ENCODE measurements around the gene TOM1. TPM values are rescaled to one million over a fixed set of nuclear protein-coding genes. Genes with fewer than 3 reads are reported as not detected.
A peak's percentile ranks its signal among the peaks of the same experiment; 100 is the strongest.

Gene TOM1
- 38.2 and 45.3 TPM in 2 replicates for total RNA-seq
- long read RNA-seq, transcript TOM1-210 (15 exons, 2,389 nt) = major isoform, 21 of 37 reads
- long read RNA-seq, partial matches to known transcripts = 5 of 37 reads
- long read RNA-seq, other reads (novel, unspliced or antisense) = 8 of 37 reads

DNA sequence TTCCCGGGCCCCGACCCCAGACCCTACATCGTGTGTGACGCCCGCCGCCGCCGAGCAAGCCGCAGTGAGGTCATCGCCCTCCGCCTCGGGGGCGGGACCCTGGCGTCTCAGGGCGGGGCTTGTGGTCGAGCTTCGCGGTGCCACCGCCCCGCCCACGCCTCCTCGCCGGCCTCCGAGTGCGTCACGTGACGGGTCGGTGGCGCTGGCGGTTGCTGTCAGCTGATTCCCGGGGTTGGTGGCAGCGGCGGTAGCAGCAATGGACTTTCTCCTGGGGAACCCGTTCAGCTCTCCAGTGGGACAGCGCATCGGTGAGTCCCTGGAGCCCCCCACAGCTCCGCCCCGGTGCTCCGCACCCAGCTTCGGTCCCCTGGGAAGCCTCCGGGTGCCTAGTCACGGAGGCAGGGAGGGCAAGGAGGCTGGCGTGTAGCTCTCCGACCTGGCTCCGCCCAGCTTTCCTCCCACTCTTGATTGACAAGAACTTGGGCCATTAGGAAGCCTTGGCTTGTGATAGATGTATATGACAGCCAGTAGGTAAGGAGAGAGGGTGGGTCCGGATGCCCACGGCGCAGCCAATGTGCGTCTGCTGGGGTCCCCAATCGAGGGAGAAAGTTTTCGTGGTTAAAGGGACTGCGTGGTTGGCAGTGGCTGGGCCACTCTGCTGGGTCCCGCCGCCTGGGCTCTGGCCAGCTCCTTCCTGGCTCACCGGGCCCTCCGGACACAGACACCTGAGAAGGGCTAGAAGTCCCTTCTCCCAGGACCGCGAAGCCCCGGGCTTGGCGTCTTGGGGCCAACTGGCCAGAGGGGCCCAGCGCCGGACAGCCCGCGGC is at the start of gene TOM1:
TSS of gene TOM1 (plus strand) at position 222 of the 827 bp plus-strand sequence. CDS start at position 257, 35 bp downstream.
- H3K4me3 Mint-ChIP-seq (ENCODE audit: low read depth) = peak within 1 kb of the TSS; percentile 91
- H3K27ac Mint-ChIP-seq = peak within 1 kb of the TSS; percentile 96

GRCh38 chr22:35250156-35250555 is 49.5 kb upstream of the TOM1 start:
- Mint-ChIP-seq H3K4me3 (ENCODE audit: low read depth) (no peak overlapping the region), H3K9me3 (ENCODE audit: low read depth) (no peaks in the 10 kb centered on the region), H3K36me3 (ENCODE audit: insufficient read depth) (no peaks in the 10 kb centered on the region), H3K27me3 (no peaks in the 10 kb centered on the region), H3K4me1 (ENCODE audit: low read depth) (no peaks in the 10 kb centered on the region), H3K27ac (no peak overlapping the region)
- TF ChIP-seq, protein P1, sequence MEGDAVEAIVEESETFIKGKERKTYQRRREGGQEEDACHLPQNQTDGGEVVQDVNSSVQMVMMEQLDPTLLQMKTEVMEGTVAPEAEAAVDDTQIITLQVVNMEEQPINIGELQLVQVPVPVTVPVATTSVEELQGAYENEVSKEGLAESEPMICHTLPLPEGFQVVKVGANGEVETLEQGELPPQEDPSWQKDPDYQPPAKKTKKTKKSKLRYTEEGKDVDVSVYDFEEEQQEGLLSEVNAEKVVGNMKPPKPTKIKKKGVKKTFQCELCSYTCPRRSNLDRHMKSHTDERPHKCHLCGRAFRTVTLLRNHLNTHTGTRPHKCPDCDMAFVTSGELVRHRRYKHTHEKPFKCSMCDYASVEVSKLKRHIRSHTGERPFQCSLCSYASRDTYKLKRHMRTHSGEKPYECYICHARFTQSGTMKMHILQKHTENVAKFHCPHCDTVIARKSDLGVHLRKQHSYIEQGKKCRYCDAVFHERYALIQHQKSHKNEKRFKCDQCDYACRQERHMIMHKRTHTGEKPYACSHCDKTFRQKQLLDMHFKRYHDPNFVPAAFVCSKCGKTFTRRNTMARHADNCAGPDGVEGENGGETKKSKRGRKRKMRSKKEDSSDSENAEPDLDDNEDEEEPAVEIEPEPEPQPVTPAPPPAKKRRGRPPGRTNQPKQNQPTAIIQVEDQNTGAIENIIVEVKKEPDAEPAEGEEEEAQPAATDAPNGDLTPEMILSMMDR (IDR thresholded peaks at IDR 0.05; ENCODE audit: unreplicated experiment) = no peak
- no peak for DNase-seq (ENCODE audit: low spot score, unreplicated experiment)

More for the DNA sequence above, at the start of gene TOM1:
- H3K4me1 Mint-ChIP-seq (ENCODE audit: low read depth) = peaks cover 8% of the 10 kb centered on the region
- no peaks in the 10 kb centered on the region for H3K9me3 Mint-ChIP-seq (ENCODE audit: low read depth)
- peaks cover 1% of the 10 kb centered on the region for H3K36me3 Mint-ChIP-seq (ENCODE audit: insufficient read depth)
- peak; percentile 96 for DNase-seq (ENCODE audit: low spot score, unreplicated experiment)
- H3K27me3 Mint-ChIP-seq = no peaks in the 10 kb centered on the region
- TF ChIP-seq, protein P1 (IDR thresholded peaks at IDR 0.05; ENCODE audit: unreplicated experiment) = no peak

DNA sequence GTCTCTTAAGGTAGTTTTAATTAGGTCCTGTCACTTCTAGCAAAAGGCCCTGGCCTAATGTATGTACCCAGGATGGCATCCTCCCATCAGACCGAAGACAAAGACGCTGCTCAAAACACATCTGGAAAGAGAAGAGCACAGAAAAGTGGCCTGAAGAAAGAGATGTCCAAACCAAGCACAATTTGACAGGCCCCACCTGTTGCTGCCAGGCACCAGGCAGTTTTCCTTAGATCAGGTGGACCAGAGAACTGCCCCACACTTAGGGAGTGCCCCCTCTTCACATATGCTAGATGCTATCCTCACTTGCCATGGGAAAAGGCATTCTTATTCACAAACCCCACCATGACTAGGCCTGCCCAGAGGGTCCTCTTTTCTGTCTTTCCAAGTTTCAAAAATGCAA is 45.7 kb upstream of the TOM1 start:
- Mint-ChIP-seq H3K27ac (no peak overlapping the region), H3K36me3 (ENCODE audit: insufficient read depth) (peaks cover 1% of the 10 kb centered on the region), H3K27me3 (no peaks in the 10 kb centered on the region), H3K4me1 (ENCODE audit: low read depth) (peaks cover 11% of the 10 kb centered on the region), H3K9me3 (ENCODE audit: low read depth) (no peaks in the 10 kb centered on the region), H3K4me3 (ENCODE audit: low read depth) (no peak overlapping the region)
- DNase-seq (ENCODE audit: low spot score, unreplicated experiment) = no peak
- TF ChIP-seq, protein P1 (IDR thresholded peaks at IDR 0.05; ENCODE audit: unreplicated experiment) = no peak

DNA sequence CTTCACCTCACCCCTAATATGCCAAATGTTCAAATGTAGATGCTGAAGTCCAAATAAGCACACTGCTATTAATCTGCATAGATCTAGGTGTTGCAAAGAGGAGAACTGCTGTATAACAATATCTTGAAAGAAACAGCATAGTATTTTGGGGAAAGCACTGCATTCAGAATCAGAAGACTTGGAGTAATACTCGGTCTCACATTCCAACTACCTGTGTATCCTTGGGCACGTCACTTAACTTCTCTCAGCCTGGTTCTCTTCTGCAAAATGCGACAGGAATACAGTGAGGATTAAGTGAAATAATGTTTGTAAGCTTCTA is 42.7 kb upstream of the TOM1 start:
- Mint-ChIP-seq H3K27me3 (no peaks in the 10 kb centered on the region), H3K9me3 (ENCODE audit: low read depth) (no peaks in the 10 kb centered on the region), H3K4me3 (ENCODE audit: low read depth) (peak overlapping the region; percentile 89), H3K27ac (peak overlapping the region; percentile 97), H3K36me3 (ENCODE audit: insufficient read depth) (peaks cover 3% of the 10 kb centered on the region), H3K4me1 (ENCODE audit: low read depth) (peaks cover 12% of the 10 kb centered on the region)
- TF ChIP-seq, protein P1 (IDR thresholded peaks at IDR 0.05; ENCODE audit: unreplicated experiment) = no peak
- no peak for DNase-seq (ENCODE audit: low spot score, unreplicated experiment)

DNA sequence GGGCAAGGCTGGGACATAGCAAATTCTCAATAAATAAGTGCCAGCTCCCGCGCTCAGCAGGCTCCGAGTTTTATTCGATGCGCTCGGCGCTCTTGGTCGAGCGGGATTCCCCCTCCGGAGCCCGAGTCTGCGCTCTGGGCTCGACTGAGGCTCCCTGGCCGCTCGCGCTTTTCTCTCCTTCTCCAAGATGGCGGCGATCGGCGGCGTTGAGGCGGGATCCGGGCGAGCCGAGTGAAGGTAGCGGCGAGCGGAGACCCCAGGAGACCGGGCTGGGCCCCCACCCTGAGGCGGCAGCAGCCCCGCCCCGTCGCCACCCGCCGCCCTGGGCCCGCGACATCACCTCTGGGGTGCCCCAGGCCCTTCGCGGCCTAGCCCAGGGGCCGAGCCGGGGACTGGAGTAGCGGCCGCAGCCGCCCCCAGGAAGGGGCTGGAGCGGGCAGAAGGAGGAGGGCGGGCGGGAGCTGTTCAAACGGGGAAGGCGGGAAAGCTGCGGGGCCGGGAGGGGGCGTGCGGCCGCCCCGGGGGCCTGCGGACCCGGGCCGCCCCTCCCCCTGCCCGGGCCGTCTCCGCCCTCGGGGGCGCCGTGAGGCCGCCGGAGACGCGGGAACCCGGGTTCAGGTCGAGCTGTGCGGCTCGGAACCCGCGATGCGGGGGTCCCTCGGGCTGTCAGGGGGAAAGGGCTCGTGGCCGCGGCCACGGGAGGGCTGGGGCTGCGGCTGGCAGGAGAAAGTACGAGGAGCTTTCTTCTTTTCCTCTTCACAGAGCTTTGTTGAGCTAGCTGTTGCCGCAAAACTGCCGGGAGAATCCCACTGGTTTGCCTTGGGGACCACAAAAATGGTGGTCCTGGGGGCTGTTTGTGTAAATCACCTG is 42.1 kb upstream of the TOM1 start, which contains the start of gene HMGXB4:
TSS of gene HMGXB4 (plus strand) at position 173 of the 870 bp plus-strand sequence. CDS start 4,898 bp downstream, outside the sequence.
- Mint-ChIP-seq H3K27me3 (no peaks in the 10 kb centered on the region), H3K27ac (peak within 1 kb of the TSS; percentile 97), H3K9me3 (ENCODE audit: low read depth) (no peaks in the 10 kb centered on the region), H3K4me1 (ENCODE audit: low read depth) (peaks cover 12% of the 10 kb centered on the region), H3K36me3 (ENCODE audit: insufficient read depth) (peaks cover 3% of the 10 kb centered on the region), H3K4me3 (ENCODE audit: low read depth) (peak within 1 kb of the TSS; percentile 89)
- peak; percentile 76 for DNase-seq (ENCODE audit: low spot score, unreplicated experiment)
- TF ChIP-seq, protein P1 (IDR thresholded peaks at IDR 0.05; ENCODE audit: unreplicated experiment) = peak; percentile 38

All from progenitor cell of endocrine pancreas (in vitro differentiated cells).